ENCODE measurements around the gene CDH13.

CDH13 gene

DNA sequence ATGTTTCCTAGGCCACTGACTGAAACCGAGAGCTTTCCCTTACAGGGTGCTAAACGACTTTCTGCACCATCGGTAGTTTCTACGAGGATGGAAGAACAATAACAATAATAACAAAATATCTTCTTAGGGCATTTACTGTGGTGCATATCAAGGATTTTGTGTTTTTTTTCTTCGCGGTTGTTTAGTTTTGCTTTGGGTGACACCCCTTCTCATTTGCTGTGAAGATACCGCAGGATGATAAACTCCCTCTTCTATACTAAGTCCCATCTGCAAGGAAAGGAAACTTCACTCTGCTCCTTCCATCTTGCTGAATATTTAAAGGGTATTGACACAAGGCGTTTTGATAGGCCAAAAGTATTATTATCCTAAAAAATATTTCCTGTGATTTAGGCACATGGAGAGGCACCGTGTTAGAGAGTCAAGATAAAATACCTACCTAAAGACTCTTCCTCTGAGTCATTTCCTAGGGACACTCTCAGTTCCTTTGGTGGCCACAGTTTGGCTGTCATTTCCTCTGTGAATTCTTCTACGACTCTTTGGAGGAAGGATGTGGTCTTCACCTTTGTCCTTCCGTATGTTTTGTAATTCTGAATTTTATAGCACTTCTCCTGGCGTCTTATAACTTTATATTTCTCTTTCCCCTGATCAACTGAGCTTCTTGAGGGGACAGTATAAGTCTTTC lies 318.8 kb downstream of the CDH13 start:
- no peak for DNase-seq (ENCODE audit: low read depth, low spot score)

DNA sequence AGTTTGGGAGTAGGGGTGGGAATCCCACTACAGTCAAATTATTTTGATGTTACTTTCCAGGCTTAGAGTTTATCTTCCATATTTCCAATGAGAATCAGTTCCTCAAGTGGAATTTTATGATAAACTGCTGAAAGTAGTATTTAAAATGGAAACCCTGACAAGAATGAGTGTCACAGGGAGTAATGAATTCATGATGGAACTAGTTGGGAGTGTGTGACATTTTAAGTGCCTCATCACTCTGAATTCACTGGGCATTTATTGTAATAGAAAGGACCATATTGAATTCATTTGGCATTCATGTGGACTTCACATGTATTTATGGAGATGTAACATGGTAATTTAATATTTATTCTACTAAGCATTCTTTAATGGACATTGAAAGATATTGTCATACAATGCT lies 320.9 kb downstream of the CDH13 start:
- DNase-seq (ENCODE audit: low read depth, low spot score) = no peak

DNA sequence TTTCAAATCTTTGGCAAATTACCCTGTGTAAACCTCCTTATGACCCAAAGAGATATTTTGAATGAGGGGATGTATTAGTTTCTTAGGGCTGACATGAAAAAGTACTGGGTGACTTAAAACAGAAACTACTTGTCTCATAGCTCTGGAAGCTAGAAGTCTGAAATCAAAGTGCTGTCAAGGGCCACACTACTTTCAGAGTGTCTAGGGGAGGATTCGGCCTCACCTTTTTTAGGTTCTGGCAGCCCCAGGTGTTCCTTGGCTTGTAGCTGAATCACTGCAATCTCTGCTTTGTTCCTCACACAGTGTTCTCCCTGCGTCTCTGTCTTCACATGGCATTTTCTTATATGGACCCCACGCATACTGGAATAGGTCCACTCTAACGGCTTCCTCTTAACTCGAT lies 322.2 kb downstream of the CDH13 start:
- no peak for DNase-seq (ENCODE audit: low read depth, low spot score)

DNA sequence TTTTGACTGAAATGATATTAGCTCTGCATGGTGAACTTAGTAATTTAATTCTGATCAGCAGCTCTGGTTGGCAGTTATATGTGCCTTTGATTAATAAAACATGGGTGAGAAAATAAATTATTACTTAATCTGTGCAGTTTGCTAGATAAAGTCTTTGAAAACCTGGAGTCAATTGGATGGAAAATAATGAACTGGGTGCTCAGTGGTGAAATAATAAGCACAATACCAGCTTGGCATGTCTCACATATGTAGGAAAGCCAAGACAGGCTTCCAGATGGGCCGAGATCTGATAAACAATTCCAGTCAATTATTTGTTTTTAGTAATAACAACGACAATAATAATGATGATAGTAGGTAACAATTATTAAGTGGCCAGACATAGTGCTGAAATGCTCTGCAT lies 326.7 kb downstream of the CDH13 start:
- no peak for DNase-seq (ENCODE audit: low read depth, low spot score)

DNA sequence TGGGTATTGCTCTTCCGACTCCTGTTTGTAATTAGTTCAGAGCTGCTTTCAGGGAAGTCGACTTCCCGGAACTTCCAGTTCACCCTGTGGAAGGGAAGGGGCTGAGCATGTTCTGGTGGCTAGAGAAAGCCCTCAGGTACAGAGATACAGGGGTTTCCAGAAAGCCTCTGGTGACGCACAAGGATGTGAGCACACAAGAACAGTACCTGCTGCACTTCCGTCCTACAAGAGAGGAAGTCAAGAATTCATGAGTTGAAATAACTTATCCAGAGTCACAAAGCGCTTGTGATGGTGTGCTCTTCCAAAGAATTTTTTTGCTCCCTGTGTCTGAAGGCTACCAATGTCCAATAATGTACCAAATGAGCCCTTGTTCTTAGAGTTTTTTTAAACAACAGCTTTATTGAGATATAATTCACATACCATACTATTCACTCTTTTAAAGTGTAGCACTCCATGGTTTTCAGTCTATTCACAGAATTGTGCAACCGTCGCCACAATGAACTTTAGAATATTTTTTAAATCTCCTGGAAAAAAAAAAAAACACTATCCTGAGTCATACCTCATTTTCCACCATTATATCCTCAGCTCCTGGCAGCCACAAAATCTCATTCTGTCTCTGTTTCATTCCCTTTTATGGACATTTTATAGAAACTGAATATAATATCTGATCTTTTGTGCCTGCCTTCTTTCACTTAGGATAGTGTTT lies 327.6 kb downstream of the CDH13 start:
- no peak for DNase-seq (ENCODE audit: low read depth, low spot score)

DNA sequence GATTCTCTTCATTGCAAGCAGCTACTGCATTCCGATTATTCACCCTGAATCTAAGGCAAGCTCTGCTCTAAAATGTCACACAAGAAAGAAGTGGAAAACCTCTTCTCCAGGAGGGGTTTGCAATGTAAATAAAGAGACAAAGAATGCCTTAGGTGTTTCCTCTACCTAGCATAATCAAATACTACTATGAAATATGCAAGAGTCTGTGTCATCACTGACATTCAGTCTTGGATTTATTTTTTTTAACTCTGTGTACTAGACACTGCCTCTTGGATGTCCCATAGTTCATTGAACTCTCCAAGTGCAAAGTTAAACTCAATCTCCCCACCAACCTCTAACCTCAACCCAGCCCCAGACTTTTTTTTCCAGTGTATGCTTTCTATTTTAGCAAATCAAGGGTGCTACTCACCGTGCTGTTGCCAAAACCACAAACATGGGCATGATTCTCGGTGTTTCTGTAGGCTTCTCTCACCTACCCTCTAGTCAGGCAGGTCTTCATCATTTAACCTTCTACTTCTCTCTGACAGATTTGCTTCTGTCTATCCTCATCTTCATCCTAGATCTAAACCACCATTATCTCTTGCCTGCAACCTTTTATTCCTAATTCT lies 329.1 kb downstream of the CDH13 start:
- no peak for DNase-seq (ENCODE audit: low read depth, low spot score)

DNA sequence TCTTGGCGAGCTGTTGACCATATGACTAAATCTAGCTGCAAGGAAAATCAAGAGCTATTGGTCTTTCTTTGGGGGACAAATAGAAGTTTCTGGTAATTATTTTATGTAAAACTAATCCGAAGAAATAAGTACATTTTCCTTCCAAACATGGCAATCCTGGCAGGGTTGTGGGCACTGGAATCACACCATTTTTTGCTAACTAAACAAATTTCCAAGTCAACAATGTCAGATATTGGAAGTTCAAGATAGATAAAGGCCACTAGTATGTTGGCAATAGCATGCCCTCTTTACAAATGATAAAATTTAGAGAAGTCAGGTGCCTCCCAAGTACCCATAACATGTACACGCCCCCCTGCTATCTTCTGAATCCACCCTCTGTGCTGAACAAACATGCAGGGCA lies 330.4 kb downstream of the CDH13 start:
- DNase-seq (ENCODE audit: low read depth, low spot score) = no peak

DNA sequence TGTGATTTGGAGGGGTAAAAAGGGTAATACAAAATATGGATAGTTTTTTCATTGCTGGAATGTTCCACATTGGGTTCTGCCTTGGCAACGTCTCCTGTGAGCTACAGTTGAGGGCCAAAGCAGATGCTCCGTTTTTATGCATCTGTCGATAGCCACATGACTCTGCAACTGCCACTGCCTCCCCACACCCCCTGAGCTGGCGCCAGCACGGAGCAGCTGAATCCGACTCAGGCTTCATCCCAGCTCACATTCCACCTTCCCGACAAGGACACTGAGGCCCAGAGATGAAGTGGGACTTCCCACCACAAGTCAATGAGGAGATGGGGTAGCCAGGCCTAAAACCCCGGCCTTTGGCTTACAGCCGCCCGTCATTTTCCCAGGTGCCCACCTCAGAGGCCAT lies 334.1 kb downstream of the CDH13 start:
- no peak for DNase-seq (ENCODE audit: low read depth, low spot score)

DNA sequence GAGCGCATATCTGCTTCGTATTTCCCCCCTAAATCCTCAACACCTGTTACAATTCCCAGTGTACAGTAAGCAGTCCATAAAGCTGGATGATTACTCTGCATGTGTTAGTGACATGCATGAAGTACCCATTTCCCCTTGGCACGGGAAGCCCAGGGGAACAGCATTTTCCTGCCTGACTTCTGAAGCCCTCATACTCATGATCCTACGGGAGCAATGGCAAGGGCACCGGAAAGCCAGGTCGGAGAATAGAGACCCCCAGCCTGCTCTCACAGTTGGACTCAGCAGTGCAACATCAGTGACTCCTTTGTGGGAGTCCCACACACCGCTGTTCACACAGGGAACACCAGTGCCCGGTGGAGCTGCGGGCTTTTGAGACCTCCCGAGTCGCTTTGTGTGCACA lies 336.9 kb downstream of the CDH13 start:
- no peak for DNase-seq (ENCODE audit: low read depth, low spot score)

DNA sequence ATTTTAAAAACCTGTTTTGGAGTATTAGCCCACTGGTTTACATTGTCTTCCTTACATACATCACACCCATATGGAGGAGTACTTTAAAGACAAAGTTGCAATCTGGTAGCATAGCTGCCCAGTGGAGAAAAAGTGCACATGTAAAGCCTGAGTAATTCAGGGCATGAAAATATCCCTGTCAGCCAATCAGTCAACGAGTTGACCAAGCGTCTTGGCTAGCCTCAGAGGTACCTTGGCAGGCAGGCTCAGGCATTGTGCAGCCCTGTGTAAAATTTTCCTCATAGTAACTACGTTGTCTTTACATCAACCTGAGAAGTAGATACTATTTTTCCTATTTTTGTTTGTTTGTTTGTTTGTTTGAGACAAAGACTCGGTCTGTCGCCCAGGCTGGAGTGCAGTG lies 339.0 kb downstream of the CDH13 start:
- DNase-seq (ENCODE audit: low read depth, low spot score) = no peak

DNA sequence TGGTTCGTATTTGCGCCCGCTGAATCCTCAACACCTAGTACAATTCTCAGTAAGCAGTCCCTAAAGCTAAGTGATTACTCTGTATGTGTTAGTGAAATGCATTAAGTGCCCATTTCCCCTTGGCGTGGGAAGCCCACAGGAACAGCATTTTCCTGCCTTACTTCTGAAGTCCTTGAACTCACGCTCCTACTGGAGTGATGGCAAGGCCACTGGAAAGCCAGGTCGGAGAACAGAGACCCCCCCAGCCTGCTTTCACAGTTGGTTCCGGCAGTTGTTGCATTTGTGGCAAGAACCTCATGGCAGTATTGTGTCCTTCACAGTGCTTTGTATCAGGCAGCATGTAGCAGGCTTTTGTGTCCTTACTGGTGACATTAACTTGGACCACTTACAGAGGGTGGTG lies 340.7 kb downstream of the CDH13 start:
- DNase-seq (ENCODE audit: low read depth, low spot score) = no peak

DNA sequence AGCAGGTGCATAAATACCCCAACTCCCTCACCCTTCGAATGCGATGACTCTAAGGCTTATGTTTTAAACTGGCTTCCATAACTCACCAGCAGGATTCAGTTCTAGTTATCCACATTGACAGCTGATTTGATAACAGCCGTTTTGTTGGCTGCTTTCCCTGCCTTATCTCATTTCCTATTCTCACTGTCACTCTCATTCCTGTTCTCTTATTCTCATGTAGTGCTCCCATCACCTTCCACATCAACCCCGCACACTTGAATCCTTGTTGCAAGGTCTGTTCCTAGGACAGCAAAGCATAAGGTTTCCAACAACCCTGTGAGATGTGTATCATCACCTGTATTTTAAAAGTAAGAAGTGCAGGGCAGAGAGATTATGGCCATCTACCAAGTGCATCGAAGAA lies 344.4 kb downstream of the CDH13 start:
- no peak for DNase-seq (ENCODE audit: low read depth, low spot score)

DNA sequence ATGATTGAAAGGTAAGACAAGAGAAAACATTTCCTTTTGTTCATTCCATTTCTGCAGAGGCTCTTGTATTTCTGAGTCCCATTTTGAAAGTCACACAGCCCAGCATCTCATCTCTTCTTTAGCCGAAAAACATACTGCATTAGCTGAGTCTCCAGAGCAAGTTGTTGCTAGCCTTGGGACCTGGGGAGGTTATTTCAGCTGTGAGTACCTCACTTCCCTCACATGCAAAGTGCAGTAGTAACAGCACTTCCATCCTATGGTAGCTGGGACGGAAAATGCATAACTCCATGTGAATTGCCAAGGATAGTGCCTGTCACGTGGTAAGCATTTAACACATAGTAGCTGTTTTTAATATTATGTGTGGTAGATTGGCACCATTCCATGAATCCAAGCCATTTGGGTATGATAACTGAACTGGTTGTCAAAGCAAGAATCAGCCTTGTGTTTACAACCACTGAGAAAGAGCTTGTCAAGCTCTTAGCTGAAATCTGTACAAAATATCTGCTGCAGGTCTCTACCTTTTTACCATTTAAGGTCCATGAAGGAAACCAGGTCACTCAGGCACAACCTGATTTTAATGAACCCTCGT lies 345.7 kb downstream of the CDH13 start:
- no peak for DNase-seq (ENCODE audit: low read depth, low spot score)

DNA sequence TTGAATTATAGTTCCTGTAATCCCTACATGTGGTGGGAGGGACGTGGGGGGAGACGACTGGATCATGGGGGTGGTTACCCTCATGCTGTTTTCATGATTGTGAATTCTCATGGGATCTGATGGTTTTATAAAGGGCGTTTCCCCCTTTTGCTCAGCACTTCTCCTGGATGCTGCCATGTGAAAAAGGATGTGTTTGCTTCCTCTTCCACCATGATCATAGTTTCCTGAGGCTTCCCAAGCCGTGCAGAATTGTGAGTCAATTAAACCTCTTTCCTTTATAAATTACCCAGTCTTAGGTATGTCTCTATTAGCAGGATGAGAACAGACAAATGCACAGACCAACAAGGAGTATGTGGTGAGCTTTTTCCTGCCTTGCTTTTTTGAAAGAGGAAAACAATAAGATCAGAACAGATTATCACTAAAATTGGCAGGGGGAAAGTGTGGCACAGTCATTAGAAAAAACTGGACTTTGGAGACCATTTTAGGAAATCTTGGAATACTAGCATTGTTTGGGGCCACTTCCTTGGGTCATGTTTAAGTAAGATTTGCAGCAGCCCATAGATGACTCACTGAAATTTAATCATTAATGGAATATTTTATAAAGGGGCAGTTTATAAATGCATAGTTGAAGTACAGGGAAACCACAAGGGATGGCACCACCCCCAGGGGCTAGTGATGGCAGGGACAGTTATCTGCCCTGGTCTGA lies 352.8 kb downstream of the CDH13 start:
- no peak for DNase-seq (ENCODE audit: low read depth, low spot score)

DNA sequence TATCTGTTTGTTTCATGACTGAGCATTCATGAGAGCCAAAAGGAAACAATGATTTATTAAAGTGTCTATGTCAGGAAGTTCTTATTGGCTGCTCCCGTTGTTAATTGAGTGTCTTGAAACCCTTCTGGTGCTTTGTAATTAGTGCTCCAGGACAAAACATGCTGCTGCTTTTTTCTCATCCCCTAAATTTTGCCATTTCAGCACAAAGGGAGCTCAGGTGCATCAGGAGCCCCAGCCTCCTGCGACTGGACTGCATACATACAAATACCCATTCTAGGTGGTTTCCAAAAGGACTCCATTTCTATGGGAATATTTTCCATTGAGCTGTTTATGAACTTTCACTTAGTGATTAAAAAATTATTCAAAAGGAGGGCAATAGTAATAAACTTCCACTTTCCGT lies 354.0 kb downstream of the CDH13 start:
- DNase-seq (ENCODE audit: low read depth, low spot score) = no peak

DNA sequence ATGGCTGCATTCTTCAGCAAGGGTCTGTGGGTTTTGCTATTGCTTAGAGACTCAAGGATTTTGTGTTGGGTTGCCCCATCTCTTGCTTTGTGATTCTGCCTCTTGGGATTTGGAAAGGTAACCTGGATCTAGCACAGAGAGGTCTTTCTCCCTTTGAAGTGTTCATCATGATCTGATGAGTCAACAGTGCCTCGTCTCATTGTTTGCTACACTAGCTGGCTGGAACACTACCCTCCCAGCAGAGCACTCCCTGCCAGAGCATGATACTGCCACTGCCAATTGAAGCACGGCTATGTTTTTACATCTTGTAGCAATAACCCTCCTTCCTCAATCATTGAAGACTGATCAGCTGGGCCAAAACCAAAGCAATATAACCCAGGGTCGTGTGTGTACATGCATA lies 361.0 kb downstream of the CDH13 start:
- no peak for DNase-seq (ENCODE audit: low read depth, low spot score)

DNA sequence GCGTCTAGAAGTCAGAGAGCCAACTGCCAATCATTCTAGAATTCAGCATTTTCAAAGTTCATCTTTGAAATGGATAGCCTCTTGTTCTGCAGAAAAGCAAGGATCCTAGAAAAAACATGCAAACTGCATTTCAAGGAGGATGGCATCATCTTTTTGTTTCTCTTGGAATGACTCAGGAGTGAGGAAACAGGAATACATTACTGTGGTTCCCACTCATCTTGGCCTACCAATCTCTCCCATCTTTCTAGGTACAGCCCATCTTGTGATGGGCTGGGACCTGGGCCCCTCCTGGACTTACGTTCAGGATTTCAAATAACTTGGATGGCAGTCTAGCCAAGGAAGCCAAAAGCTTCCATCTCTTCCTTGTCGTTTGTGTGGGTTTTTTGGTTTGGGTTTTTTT lies 363.4 kb downstream of the CDH13 start:
- DNase-seq (ENCODE audit: low read depth, low spot score) = no peak

DNA sequence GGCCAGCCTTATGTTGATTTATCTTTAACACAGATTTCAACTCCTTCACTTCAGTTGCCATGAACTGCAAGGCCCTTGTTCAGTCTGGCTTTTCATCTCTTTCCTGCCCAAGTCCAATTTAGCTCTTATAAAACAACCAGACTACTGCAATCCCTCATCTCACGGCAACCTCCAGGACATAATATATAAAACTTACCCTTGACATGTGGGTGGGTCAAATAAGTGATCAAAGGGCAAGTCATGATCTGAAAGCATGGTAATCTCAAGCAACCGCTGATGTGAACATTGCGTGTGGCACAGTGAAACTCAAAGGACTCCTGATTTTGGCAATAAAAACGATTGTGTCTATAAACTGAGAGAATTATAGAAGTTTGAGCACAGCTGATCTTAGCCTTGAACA lies 364.6 kb downstream of the CDH13 start:
- no peak for DNase-seq (ENCODE audit: low read depth, low spot score)

DNA sequence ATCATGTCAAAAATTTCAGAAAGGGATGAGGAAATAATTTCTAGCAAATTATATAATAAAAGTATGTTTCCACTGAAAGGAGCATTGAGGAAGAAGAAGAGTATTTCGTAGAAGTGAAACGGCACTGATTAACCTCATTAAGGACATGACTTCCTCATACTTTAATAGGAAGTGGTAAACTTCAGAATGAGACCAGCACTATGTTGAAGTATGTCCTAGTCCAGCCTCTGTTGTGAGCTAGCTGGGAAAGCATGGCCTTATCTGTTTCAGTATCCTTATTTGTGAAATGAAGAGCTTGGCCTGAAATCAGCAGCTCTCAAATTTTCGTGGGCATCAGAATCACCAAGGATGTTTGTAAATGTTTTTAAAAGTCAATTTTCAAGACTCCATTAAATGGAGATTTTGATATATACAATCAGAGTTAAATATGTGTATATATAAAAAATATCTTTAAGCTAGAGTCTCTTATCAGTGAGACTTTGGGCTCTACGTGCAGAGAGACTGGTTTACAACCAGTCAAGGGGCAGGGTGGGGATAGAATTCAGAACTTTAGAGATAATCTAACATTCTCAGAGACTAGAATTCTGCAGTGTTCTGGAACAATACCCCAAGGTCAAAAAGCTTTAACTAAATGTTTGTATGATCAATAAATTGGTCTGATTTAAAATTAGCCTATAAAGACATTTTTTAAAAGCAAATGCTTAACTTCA lies 365.4 kb downstream of the CDH13 start:
- no peak for DNase-seq (ENCODE audit: low read depth, low spot score)

DNA sequence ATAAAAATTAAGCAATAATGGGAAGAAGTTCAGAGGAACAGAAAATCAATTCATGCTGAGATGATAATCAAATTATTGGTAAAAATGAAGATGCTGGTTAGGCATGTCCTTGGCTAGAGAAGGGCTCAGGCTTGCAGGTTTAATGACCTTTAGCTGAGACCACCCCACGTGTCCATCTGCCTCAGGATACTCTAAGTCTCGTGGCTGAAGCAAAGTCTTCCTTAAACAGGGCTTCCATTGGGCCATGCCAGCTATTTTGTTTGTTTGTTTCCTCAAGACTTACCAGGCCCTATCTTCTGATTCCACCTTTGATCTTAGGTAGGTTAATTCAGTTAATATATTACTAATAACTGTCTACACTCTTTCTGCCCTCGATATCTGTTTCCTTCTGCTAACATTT lies 366.0 kb downstream of the CDH13 start:
- no peak for DNase-seq (ENCODE audit: low read depth, low spot score)

DNA sequence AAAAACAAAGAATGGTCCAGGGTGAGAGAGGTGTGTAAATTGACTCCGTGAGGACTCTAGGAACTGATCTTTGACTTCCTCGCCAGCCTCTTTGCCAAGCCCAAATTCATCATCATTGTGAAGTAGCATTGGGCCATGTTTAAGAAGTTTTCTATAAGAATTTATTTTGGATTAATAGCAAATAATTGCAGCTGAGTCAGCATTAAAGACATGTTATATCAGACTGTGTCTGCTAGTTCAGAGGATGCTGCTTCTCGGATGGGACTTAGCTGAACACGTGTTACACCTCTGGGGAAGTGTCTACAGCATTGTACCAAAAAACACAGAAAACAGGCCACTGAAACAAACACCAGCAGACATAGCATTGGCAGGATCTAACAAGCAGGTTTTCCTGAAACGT lies 366.6 kb downstream of the CDH13 start:
- DNase-seq (ENCODE audit: low read depth, low spot score) = no peak

DNA sequence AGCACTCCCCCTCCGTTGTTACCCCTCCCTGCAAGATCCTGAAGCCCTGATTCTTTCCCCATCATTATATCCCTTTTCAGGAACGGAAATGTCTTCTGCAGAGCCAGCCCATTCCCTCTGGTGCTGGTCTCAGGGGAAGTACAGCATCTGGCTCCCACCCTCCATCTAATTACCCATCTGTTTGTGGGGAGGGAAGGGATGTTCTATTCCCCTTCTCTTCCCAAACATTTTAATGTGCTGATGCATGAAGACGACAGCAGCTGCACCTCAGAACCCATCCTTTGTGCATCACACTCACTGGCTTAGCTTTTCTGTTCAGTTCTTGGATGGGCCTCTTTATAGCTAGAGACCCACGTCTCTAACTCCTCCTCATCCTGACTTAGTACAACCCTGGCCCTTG lies 367.2 kb downstream of the CDH13 start:
- no peak for DNase-seq (ENCODE audit: low read depth, low spot score)
